Measurements from ENCODE around the gene BEX4. TPM values are rescaled to one million over a fixed set of nuclear protein-coding genes. Genes with fewer than 3 reads are reported as not detected.

The BEX4 gene
- total and polyA plus RNA-seq, 9 of the 15 experiments (the other 6 are each of a cell fraction or from before 2014, with no cell fraction given), result 74.6 to 399 (median 154) TPM

DNA sequence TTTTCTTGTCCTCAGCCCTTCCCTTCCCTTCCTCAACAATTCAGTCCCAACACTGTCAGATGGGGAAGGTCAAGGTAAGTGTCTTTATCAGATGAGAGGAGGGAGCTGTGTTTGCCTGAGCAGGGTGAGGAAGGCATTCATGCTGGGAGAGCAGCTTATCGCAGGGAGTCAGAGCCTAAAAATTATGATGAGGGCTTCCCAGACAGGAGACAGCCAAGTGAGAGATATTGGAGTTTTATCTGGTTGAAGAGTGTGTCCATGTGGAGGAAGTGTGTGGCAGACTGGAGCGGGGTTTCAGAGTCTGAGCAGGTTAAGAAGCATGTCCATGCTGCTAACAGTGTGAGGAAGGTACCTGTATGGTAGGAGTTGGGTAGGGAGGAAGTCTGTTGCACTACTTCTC is 18.4 kb downstream of the BEX4 start (continued):
- TF ChIP-seq, protein P1, sequence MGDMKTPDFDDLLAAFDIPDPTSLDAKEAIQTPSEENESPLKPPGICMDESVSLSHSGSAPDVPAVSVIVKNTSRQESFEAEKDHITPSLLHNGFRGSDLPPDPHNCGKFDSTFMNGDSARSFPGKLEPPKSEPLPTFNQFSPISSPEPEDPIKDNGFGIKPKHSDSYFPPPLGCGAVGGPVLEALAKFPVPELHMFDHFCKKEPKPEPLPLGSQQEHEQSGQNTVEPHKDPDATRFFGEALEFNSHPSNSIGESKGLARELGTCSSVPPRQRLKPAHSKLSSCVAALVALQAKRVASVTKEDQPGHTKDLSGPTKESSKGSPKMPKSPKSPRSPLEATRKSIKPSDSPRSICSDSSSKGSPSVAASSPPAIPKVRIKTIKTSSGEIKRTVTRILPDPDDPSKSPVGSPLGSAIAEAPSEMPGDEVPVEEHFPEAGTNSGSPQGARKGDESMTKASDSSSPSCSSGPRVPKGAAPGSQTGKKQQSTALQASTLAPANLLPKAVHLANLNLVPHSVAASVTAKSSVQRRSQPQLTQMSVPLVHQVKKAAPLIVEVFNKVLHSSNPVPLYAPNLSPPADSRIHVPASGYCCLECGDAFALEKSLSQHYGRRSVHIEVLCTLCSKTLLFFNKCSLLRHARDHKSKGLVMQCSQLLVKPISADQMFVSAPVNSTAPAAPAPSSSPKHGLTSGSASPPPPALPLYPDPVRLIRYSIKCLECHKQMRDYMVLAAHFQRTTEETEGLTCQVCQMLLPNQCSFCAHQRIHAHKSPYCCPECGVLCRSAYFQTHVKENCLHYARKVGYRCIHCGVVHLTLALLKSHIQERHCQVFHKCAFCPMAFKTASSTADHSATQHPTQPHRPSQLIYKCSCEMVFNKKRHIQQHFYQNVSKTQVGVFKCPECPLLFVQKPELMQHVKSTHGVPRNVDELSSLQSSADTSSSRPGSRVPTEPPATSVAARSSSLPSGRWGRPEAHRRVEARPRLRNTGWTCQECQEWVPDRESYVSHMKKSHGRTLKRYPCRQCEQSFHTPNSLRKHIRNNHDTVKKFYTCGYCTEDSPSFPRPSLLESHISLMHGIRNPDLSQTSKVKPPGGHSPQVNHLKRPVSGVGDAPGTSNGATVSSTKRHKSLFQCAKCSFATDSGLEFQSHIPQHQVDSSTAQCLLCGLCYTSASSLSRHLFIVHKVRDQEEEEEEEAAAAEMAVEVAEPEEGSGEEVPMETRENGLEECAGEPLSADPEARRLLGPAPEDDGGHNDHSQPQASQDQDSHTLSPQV (IDR thresholded peaks at IDR 0.05), result peak; percentile 42; the same call in 1 of the 2 replicates
- TF ChIP-seq, protein P2, sequence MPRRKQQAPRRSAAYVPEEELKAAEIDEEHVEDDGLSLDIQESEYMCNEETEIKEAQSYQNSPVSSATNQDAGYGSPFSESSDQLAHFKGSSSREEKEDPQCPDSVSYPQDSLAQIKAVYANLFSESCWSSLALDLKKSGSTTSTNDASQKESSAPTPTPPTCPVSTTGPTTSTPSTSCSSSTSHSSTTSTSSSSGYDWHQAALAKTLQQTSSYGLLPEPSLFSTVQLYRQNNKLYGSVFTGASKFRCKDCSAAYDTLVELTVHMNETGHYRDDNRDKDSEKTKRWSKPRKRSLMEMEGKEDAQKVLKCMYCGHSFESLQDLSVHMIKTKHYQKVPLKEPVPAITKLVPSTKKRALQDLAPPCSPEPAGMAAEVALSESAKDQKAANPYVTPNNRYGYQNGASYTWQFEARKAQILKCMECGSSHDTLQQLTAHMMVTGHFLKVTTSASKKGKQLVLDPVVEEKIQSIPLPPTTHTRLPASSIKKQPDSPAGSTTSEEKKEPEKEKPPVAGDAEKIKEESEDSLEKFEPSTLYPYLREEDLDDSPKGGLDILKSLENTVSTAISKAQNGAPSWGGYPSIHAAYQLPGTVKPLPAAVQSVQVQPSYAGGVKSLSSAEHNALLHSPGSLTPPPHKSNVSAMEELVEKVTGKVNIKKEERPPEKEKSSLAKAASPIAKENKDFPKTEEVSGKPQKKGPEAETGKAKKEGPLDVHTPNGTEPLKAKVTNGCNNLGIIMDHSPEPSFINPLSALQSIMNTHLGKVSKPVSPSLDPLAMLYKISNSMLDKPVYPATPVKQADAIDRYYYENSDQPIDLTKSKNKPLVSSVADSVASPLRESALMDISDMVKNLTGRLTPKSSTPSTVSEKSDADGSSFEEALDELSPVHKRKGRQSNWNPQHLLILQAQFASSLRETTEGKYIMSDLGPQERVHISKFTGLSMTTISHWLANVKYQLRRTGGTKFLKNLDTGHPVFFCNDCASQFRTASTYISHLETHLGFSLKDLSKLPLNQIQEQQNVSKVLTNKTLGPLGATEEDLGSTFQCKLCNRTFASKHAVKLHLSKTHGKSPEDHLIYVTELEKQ (CRISPR knock-in tag; IDR thresholded peaks at IDR 0.05), result no peak
- TF ChIP-seq, protein P3, sequence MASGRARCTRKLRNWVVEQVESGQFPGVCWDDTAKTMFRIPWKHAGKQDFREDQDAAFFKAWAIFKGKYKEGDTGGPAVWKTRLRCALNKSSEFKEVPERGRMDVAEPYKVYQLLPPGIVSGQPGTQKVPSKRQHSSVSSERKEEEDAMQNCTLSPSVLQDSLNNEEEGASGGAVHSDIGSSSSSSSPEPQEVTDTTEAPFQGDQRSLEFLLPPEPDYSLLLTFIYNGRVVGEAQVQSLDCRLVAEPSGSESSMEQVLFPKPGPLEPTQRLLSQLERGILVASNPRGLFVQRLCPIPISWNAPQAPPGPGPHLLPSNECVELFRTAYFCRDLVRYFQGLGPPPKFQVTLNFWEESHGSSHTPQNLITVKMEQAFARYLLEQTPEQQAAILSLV (tag; IDR thresholded peaks at IDR 0.05), result no peak
- TF ChIP-seq ZNF197 (CRISPR knock-in tag; IDR thresholded peaks at IDR 0.05; ENCODE audit: low read depth), result no peak
- TF ChIP-seq ILK (tag; IDR thresholded peaks at IDR 0.05; ENCODE audit: borderline replicate concordance, low read depth), result no peak
- TF ChIP-seq, protein P4, sequence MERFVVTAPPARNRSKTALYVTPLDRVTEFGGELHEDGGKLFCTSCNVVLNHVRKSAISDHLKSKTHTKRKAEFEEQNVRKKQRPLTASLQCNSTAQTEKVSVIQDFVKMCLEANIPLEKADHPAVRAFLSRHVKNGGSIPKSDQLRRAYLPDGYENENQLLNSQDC (CRISPR knock-in tag; IDR thresholded peaks at IDR 0.05), result no peak
- no peak for TF ChIP-seq KDM2B (CRISPR knock-in tag; IDR thresholded peaks at IDR 0.05)
- TF ChIP-seq, protein P5, sequence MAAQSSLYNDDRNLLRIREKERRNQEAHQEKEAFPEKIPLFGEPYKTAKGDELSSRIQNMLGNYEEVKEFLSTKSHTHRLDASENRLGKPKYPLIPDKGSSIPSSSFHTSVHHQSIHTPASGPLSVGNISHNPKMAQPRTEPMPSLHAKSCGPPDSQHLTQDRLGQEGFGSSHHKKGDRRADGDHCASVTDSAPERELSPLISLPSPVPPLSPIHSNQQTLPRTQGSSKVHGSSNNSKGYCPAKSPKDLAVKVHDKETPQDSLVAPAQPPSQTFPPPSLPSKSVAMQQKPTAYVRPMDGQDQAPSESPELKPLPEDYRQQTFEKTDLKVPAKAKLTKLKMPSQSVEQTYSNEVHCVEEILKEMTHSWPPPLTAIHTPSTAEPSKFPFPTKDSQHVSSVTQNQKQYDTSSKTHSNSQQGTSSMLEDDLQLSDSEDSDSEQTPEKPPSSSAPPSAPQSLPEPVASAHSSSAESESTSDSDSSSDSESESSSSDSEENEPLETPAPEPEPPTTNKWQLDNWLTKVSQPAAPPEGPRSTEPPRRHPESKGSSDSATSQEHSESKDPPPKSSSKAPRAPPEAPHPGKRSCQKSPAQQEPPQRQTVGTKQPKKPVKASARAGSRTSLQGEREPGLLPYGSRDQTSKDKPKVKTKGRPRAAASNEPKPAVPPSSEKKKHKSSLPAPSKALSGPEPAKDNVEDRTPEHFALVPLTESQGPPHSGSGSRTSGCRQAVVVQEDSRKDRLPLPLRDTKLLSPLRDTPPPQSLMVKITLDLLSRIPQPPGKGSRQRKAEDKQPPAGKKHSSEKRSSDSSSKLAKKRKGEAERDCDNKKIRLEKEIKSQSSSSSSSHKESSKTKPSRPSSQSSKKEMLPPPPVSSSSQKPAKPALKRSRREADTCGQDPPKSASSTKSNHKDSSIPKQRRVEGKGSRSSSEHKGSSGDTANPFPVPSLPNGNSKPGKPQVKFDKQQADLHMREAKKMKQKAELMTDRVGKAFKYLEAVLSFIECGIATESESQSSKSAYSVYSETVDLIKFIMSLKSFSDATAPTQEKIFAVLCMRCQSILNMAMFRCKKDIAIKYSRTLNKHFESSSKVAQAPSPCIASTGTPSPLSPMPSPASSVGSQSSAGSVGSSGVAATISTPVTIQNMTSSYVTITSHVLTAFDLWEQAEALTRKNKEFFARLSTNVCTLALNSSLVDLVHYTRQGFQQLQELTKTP (IDR thresholded peaks at IDR 0.05; ENCODE audit: low read depth in 1 of 2, partially characterized antibody in 2 of 2), result no peak
- no peak for TF ChIP-seq PHB (CRISPR knock-in tag; IDR thresholded peaks at IDR 0.05)
- no peak for TF ChIP-seq HNRNPUL1 (IDR thresholded peaks at IDR 0.05; ENCODE audit: low read length)
- TF ChIP-seq BCOR (IDR thresholded peaks at IDR 0.05), result peak; percentile 55
- 0 out of 2 replicates have a peak, but pooled peaks have one; percentile 55 for TF ChIP-seq LCOR (CRISPR knock-in tag; IDR thresholded peaks at IDR 0.05)
- TF ChIP-seq POLR2AphosphoS5 (IDR thresholded peaks at IDR 0.05; ENCODE audit: control insufficient read depth, insufficient read depth, low read depth, low read length), result peak; percentile 66

Measured in K562 (cell line).